GM12892 (cell line): ENCODE measurements around the gene LCNL1.

ENCODE experiments used
- POLR2A ChIP-seq: IDR thresholded peaks from 2 replicates; pipeline ENCODE4 v1.6.1; 2011; ENCODE audit warnings: low read depth, low read length, control low read depth
- POLR2AphosphoS5 ChIP-seq: IDR thresholded peaks from 2 replicates; pipeline ENCODE4 v1.6.1; 2011; ENCODE audit warnings: low read depth, low read length, control low read depth

- TF ChIP-seq POLR2A (no peak), POLR2AphosphoS5 (no peak)
Measured at GRCh38 chr9:137022662-137023008, 39.8 kb downstream of the LCNL1 start.
